HG03439 (cell line): Measurements from ENCODE around the gene NHLRC1.
"Not testable (repeated sequence)": the region's sequence is repeated elsewhere in the genome, so short reads cannot be mapped to it uniquely, and the experiment has no call there.

Experiments
- ATAC-seq: cut with Tn5 transposase; IDR thresholded peaks from one replicate; pipeline ENCODE4 v1.9.1; 2021; ENCODE audit warnings: mild to moderate bottlenecking, moderate library complexity; ENCODE audit not compliant: unreplicated experiment

NHLRC1 gene

GRCh38 chr6:18122128-18123093, at the start of gene NHLRC1:
NHLRC1 (minus strand) TSS chr6:18122677; CDS start chr6:18122606, 71 bp downstream.
- ATAC-seq, result peak; percentile 95

GRCh38 chr6:18171871-18172270, 49.4 kb upstream of the NHLRC1 start:
- no peak for ATAC-seq

- ATAC-seq, result no peak
These were observed 45.8 kb upstream of the NHLRC1 start for GRCh38 chr6:18168264-18168663.

GRCh38 chr6:18166312-18167036, 44.0 kb upstream of the NHLRC1 start:
- ATAC-seq, result no peak

GRCh38 chr6:18165751-18166150, 43.3 kb upstream of the NHLRC1 start:
- no peak for ATAC-seq

GRCh38 chr6:18162401-18162800, 39.9 kb upstream of the NHLRC1 start:
- ATAC-seq, result no peak

GRCh38 chr6:18161431-18161830, 39.0 kb upstream of the NHLRC1 start:
- ATAC-seq, result no peak

GRCh38 chr6:18160911-18161310, 38.4 kb upstream of the NHLRC1 start:
- no peak for ATAC-seq

- ATAC-seq, result peak; percentile 25
These were observed 33.5 kb upstream of the NHLRC1 start for GRCh38 chr6:18155864-18156421.

GRCh38 chr6:18155150-18155863, 32.8 kb upstream of the NHLRC1 start, which contains the start of gene KDM1B:
KDM1B (plus strand) TSS chr6:18155422; CDS start chr6:18159896, 4,474 bp downstream.
- peak; percentile 95 for ATAC-seq

- peak; percentile 66 for ATAC-seq
These were observed 32.2 kb upstream of the NHLRC1 start, which contains the start of gene TPMT for GRCh38 chr6:18154507-18155149. TPMT (minus strand) TSS chr6:18155077; CDS start chr6:18149127, 5,950 bp downstream.

GRCh38 chr6:18153311-18153703, 30.8 kb upstream of the NHLRC1 start:
- no peak for ATAC-seq

- no peak for ATAC-seq
These were observed 29.3 kb upstream of the NHLRC1 start for GRCh38 chr6:18151801-18152200.

- not testable (repeated sequence) for ATAC-seq
These were observed 28.9 kb upstream of the NHLRC1 start for GRCh38 chr6:18151391-18151790.

GRCh38 chr6:18148304-18149025, 26.0 kb upstream of the NHLRC1 start:
- no peak for ATAC-seq

- no peak for ATAC-seq
These were observed 25.1 kb upstream of the NHLRC1 start for GRCh38 chr6:18147616-18148015.

GRCh38 chr6:18147160-18147559, 24.7 kb upstream of the NHLRC1 start:
- no peak for ATAC-seq

- ATAC-seq, result no peak
These were observed 20.0 kb upstream of the NHLRC1 start for GRCh38 chr6:18142591-18142861.

GRCh38 chr6:18141805-18142590, 19.5 kb upstream of the NHLRC1 start:
- ATAC-seq, result no peak
